ENCODE results near the gene RAB1B.

DNA sequence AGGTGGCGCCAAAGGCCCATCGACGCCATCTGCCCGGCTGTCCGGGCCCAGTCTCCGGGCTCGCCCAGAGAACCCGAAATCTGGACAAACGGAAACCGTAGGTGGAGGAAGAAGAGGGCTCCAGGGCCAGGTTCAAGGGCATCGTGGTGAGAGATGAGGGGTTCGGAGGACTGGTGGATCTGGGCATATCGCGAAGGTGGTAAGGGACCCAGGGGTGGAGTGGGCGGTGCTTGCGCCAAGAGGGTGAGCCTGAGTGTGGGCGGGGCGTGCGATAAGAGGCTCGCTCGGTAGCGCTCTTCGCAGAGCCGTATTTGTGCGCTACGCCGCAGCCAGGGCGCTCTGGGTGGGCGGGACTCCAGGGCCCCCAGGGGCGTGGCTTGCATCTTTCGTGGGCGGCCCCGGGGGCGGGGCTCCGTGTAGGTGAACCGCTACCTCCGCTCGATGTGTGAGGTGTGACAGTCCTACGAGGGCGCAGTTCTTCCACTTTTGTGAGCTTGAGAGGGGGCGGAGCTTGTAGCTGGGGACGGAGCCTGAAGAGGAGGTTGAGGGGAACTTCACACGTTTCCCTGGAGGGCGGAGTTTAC is 43.6 kb downstream of the RAB1B start:
- no peak for TF ChIP-seq EZH2 (IDR thresholded peaks at IDR 0.05)
- peak; percentile 33 for TF ChIP-seq POLR2AphosphoS5 (IDR thresholded peaks at IDR 0.05; ENCODE audit: borderline replicate concordance, low read depth, low read length)
